ENCODE data around the gene HIBADH.

The HIBADH gene

DNA sequence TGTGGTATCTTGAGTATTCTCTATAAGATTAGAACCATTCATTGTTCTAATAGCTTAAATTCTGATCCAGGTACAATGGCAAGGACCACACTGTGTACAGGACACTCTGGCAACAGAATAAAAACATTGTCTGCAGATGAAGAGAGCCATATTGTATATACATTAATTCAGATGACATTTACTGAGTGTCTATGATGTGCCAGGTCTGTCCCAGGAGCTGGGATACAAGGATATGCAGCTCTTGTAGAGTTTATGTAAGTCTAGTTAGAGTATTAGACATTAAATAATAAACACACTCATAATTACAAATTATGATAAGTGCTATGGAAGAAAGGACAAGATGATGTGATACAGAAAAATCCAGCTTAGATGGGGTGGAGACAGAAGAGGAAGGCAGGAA, 184.1 kb downstream of the HIBADH start:
- DNase-seq: no peak

DNA sequence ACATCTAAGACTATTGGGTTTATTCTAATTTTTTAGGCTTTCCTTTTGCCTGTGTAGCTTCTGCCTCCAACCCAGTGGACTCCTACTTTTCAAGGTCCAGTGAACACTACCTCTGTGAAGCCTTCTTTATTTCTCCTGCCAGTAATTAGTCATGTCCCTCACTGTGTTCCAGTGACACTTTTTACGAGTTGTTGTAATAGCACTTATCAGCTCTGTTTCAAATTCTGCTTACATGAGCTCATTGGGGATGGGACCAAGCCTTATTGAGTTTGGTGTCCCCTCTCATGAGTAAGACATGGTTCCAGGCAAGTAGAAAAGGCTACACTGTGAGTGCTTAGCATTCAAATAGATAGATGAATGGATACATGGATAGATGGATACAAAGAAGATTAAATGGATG, 184.6 kb downstream of the HIBADH start:
- no peak for DNase-seq

DNA sequence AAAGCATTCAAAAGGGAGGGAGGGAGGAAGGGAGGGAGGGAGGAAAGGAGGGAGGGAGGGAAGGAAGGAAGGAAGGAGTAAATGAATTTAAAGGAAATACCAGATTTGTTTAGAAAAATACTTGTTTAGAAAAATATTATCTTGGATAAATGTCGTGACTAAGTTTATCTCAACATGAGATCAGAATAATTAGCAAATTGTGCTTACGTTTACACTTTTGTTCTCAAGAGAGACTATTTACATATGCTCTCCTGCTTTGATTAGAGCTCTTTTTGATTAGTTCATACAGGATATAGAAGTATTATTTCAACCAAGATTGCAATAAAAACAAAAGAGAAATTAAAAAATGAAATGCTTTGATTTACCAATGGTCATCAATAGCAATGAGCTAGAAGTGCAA, 186.2 kb downstream of the HIBADH start:
- no peak for DNase-seq
